Aorta (tissue), 5 donors: ENCODE measurements around the gene DYRK1B. TPM values are rescaled to one million over a fixed set of nuclear protein-coding genes. Genes with fewer than 3 reads are reported as not detected.
"Not testable (repeated sequence)": the region's sequence is repeated elsewhere in the genome, so short reads cannot be mapped to it uniquely, and the experiment has no call there.

ENCODE experiments used
- ATAC-seq: fragments of 200-7000 bp; cut with Tn5 transposase; one replicate; pipeline ENCODE4 v1.9.1; 2022; ENCODE audit warnings: moderate library complexity; ENCODE audit not compliant: low FRiP score
- DNase-seq, 2 donors: peaks; one replicate each; pipeline ENCODE4 v3.0.0-alpha.2; 2020
- H3K27ac ChIP-seq, 2 donors: one replicate each; pipeline ENCODE4 v1.5.1; 2013; ENCODE audit warnings: low read length in 2 of 2, mild to moderate bottlenecking in 2 of 2, moderate library complexity in 2 of 2, control low read depth in 1 of 2, inconsistent platforms in 1 of 2, low read depth in 1 of 2
- H3K27me3 ChIP-seq, 2 donors: one replicate each; pipeline ENCODE4 v1.6.1; 2013; ENCODE audit warnings: control low read depth in 1 of 2, low read length in 1 of 2, mild to moderate bottlenecking in 1 of 2, moderate library complexity in 1 of 2; ENCODE audit not compliant: insufficient read depth in 2 of 2, control insufficient read depth in 1 of 2
- H3K36me3 ChIP-seq, 2 donors: one replicate each; pipeline ENCODE4 v1.6.1; 2013; ENCODE audit warnings: control low read depth in 1 of 2, low read length in 1 of 2, mild to moderate bottlenecking in 1 of 2; ENCODE audit not compliant: insufficient read depth in 2 of 2, control insufficient read depth in 1 of 2
- H3K4me1 ChIP-seq, 2 donors: one replicate each; pipeline ENCODE4 v1.6.1; 2013; ENCODE audit warnings: low read length in 2 of 2, control low read depth in 1 of 2, mild to moderate bottlenecking in 1 of 2, moderate library complexity in 1 of 2; ENCODE audit not compliant: insufficient read depth in 2 of 2, control insufficient read depth in 1 of 2
- H3K4me3 ChIP-seq, 2 donors: one replicate each; pipeline ENCODE4 v1.5.1; 2013; ENCODE audit warnings: low read length in 2 of 2, control low read depth in 1 of 2, mild to moderate bottlenecking in 1 of 2
- H3K9me3 ChIP-seq: one replicate; pipeline ENCODE4 v1.6.1; 2013; ENCODE audit warnings: mild to moderate bottlenecking, low read length; ENCODE audit not compliant: control insufficient read depth
- WGBS, 2 donors: extraction: QIAGEN DNeasy Blood & Tissue Kit; methylation state at CpG; one replicate each; pipeline ENCODE4 v1.1.7; 2013; 5-methylcytosine and 5-hydroxymethylcytosine counted together
- intact Hi-C, 2 donors: fragments of 100-400 bp; cut with DNase I; formaldehyde crosslinking; loops; one replicate each; pipeline versions ENCODE4 v1.14.2 to v1.15.0; 2022
- long read RNA-seq, 2 donors: library from polyadenylated mRNA; unstranded; transcript quantifications; one replicate each; pipeline ENCODE4 v2.0.0, GENCODE V29; 2020 to 2021
- polyA plus RNA-seq, 2 donors: library from polyadenylated mRNA; stranded (reverse); fragments of 200-250 nt; gene quantifications; one replicate each; pipeline ENCODE4 v1.2.3, GENCODE V29; 2013
- total RNA-seq, 2 donors: library from RNA; stranded (reverse); fragmentation: NEBNext Ultra II Directional; extraction: Animal tissue kit (Norgen Biotek cat#: 25700); gene quantifications; one replicate each; pipeline ENCODE4 v1.2.1, GENCODE V29; 2021
- donor health status: healthy with polysubstance abuse.
- donor health status: Bipolar disorder and iron deficiency.
- donor health status: DM: no; HTN: no; CAD: no.
- donor health status: DM: no; HTN: no; CAD: no.
- donor health status: DM: yes; HTN: yes; CAD: no.

DYRK1B gene
- 10 to 100 TPM in 1 of 2 donors, 1 to 10 TPM in 1; 8.4 to 12.9 TPM for total RNA-seq
- polyA plus RNA-seq = 10 to 100 TPM in 1 of 2 donors, 1 to 10 TPM in 1; 4.3 to 17.5 TPM
- long read RNA-seq, donor 1, partial matches to known transcripts = 3 of 6 reads
- long read RNA-seq, donor 1, other reads (novel, unspliced or antisense) = 0 of 6 reads
- long read RNA-seq, donor 2, partial matches to known transcripts = 1 of 5 reads
- long read RNA-seq, donor 2, other reads (novel, unspliced or antisense) = 3 of 5 reads

DNA sequence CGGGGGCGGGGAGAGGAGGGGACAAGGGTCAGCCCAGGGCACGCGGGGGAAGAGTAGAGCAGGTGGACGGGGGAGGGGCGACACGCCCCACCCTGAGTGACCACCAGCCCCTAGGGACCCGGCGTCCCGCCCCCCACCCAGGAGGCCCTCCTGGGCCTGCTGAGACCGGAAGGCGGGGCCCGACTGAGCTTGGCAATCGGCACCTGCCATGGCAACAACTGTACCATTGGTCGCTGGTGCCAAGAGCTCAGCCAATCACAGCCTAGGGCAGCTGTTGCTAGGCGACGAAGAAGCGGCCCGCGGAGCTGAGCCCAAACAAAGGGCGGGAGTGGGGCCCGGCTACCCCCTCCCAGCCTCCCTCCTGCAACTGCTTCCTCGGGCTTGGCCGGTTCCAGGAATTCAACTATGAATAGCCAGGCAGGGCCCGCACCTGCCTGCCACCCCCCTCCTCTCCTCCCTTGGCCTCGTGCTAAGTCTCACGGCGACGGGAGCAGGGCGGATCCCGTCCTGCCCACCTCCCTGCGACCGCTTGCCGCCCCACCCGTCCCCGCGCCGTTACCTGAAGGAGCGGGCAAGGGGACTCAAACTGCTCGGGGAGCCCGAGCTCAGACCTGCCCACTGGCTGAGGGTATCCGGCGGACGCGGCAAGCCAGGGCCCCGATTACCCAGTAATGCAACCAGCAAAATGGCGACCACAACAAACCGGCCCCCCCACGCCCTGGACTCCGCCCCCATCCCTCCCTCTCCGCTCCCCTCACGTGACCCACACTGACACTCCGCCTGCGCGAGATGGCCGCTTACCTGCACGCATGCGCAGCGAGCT, at the start of gene DYRK1B:
DYRK1B (minus strand) TSS at position 699 of the 823 bp plus-strand sequence. CDS start 2,295 bp downstream, outside the sequence.
- DNase-seq = peak; percentile 99
- H3K36me3 ChIP-seq = peaks cover 2 to 6% of the 10 kb centered on the region in 2 donors

DNA sequence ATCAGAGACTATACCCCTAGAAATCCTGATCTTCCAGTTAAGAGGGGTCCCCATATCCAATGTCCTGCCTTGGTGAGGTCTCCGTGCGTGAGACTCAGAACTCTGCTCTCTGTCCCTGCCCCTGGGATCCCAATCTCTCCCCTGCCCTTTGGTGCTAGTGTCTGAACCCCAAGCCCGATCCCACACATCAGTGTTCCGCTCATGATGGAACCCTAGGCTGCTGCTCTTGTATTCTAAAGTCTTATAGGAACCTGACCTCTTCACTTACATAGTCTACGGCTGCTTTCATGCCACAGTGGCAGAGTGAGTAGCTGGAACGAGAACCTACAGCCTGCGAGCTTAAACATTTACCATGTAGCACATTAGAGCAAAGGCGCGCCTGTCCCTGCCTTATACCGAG, 48.7 kb upstream of the DYRK1B start:
- intact Hi-C loops, ATAC-seq, H3K36me3 ChIP-seq, H3K27me3 ChIP-seq, H3K9me3 ChIP-seq, H3K27ac ChIP-seq, H3K4me1 ChIP-seq, H3K4me3 ChIP-seq: not testable (repeated sequence)
- DNase-seq = peak in 1 of 2 donors; percentile 2
- 69 to 84% methylated on average over 4 to 7 of the region's 10 CpGs for WGBS, 2 donors

More for the DNA sequence above, at the start of gene DYRK1B:
- 0% methylated on average over 43 to 59 of the region's 59 CpGs for WGBS, 2 donors
- peak within 1 kb of the TSS; percentile 55 to 67 for H3K4me3 ChIP-seq
- no peaks in the 10 kb centered on the region for H3K27me3 ChIP-seq
- intact Hi-C loops = no loop called here
- H3K9me3 ChIP-seq = no peaks in the 10 kb centered on the region
- peaks cover 0 to 5% of the 10 kb centered on the region in 2 donors for H3K4me1 ChIP-seq
- peak within 1 kb of the TSS in 1 of 2 donors; percentile 45 for H3K27ac ChIP-seq
- ATAC-seq = peak; percentile 98

DNA sequence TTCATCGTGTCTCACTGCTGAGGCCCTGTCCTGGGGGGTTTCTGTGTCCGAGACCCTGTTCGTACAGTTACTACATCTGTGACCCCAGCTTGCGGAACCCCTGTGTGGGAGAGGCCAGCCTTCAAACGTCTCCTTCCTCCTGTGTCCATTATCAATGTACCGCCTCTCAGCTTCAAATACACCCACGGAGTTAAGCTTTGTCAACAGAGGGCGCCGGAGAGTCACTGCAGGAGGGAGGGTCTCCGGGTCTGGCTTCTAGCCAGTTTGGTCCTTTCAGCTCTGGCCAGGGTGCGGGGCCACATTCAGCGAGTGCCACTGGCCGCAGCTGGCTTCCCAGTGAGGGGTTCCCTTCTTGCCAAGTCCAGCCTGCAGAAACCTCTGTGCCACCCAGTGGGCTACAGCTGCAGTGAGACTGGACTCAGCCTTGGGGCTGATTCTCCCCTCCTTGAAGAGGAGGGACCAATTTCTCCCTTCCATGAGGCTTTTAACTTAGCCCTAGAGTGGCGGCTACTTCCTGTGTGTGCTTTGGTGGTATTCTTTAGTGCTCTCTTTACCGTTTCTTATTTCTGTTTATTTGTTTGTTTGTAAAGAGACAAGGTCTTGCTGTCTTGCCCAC, 47.6 kb upstream of the DYRK1B start:
- H3K4me3 ChIP-seq, H3K4me1 ChIP-seq, H3K27ac ChIP-seq, intact Hi-C loops, H3K36me3 ChIP-seq, ATAC-seq, H3K27me3 ChIP-seq, H3K9me3 ChIP-seq: not testable (repeated sequence)
- peak in 1 of 2 donors; percentile 45 for DNase-seq
- 8 to 17% methylated on average over 12 to 15 of the region's 15 CpGs for WGBS, 2 donors

DNA sequence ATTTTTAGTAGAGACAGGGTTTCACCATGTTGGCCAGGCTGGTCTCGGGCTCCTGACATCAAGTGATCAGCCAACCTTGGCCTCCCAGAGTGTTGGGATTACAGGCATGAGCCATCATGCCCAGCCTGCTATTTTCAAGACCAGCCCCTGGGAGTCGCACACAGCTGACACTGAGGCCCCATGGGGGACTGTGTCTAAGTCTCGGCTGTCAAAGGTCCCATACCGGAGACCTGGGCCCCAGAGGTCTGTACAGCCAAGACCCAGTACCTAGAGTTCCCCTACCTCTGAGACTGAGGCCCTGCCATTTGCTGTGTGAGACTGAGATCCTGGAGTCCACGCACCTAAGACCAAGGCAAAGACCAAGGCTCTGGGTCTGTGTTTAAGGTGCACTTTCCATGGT, 46.3 kb upstream of the DYRK1B start:
- H3K9me3 ChIP-seq, H3K27me3 ChIP-seq, ATAC-seq, H3K4me3 ChIP-seq, H3K36me3 ChIP-seq, intact Hi-C loops, H3K4me1 ChIP-seq, H3K27ac ChIP-seq: not testable (repeated sequence)
- peak in 1 of 2 donors; percentile 44 for DNase-seq
- WGBS, 2 donors = 77 to 80% methylated on average over 4 of the region's 5 CpGs

DNA sequence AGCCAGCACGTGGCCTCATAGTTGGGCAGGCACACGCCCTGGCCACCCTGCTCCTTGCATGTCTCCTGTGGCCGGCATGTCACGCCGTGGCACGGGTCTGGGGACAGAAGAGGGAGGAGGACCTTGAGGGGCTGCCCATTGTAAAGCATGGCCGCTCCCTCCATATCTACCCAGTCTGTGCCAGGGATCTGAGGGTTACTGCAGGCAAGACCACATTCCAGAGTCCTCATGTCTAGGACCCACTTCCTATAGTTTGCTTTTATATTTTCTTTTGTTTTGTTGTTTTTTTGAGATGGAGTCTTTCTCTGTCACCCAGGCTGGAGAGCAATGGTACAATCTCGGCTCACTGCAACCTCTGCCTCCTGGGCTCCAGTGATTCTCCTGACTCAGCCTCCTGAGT, 45.8 kb upstream of the DYRK1B start:
- H3K9me3 ChIP-seq, H3K4me1 ChIP-seq, H3K36me3 ChIP-seq, H3K4me3 ChIP-seq, H3K27me3 ChIP-seq, ATAC-seq, H3K27ac ChIP-seq: not testable (repeated sequence)
- intact Hi-C loops = loop anchor here in 1 of 2 donors (2.0 kb wide), 1 partner anchor 13 kb away; no protein-coding TSS in a partner anchor
- DNase-seq = peak in 1 of 2 donors; percentile 15
- 80 to 95% methylated on average over 1 to 2 of the region's 8 CpGs for WGBS, 2 donors

DNA sequence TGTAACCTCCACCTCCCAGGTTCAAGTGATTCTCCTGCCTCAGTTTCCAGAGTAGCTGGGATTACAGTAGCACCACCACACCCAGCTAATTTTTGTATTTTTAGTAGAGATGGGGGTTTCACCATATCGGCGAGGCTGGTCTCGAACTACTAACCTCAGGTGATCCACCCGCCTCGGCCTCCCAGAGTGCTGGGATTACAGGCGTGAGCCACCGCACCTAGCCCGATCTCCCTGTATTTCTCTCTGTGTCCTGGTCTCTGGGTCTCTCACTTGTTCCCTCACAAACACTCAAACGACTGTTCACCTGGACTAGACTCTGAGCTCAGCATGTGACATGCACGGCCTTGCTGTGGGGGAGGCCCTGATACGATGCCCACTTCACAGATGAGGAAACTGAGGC, 44.9 kb upstream of the DYRK1B start:
- not testable (repeated sequence) for H3K27me3 ChIP-seq, H3K4me3 ChIP-seq, H3K9me3 ChIP-seq, H3K27ac ChIP-seq, ATAC-seq, H3K36me3 ChIP-seq, H3K4me1 ChIP-seq
- peak in 1 of 2 donors; percentile 66 for DNase-seq
- 77 to 94% methylated on average over 10 to 11 of the region's 11 CpGs for WGBS, 2 donors
- intact Hi-C loops = loop anchor here in 1 of 2 donors (2.0 kb wide), 1 partner anchor 14 kb away; no protein-coding TSS in a partner anchor

DNA sequence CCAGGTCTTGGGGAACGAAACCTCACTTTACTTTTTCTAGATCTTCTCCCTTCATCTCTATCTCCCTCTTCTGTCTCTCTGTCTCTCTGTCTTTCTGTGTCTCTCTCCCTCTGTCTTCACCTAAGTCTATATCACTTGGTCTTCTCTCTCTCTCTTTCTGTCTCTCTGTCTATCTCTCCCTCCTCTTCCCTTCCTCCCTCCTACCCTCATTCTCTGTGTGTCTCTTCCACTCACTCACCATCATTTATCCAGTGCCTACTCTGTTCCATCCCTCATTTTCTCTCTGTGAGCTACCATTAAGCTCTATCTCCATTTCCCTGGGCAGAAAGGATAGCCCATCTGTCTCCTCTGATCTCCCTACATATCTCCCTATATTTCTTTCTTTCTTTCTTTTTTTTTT, 44.4 kb upstream of the DYRK1B start:
- ATAC-seq = no peak
- no peaks in the 10 kb centered on the region for H3K36me3 ChIP-seq
- no peaks in the 10 kb centered on the region for H3K9me3 ChIP-seq
- H3K4me3 ChIP-seq = no peak overlapping the region
- 71 to 86% methylated on average over 1 of the region's 1 CpG for WGBS, 2 donors
- intact Hi-C loops = loop anchor here in 1 of 2 donors (2.0 kb wide), 1 partner anchor 14 kb away; no protein-coding TSS in a partner anchor
- H3K27me3 ChIP-seq = no peaks in the 10 kb centered on the region
- no peaks in the 10 kb centered on the region for H3K4me1 ChIP-seq
- no peak overlapping the region for H3K27ac ChIP-seq
- no peak for DNase-seq

DNA sequence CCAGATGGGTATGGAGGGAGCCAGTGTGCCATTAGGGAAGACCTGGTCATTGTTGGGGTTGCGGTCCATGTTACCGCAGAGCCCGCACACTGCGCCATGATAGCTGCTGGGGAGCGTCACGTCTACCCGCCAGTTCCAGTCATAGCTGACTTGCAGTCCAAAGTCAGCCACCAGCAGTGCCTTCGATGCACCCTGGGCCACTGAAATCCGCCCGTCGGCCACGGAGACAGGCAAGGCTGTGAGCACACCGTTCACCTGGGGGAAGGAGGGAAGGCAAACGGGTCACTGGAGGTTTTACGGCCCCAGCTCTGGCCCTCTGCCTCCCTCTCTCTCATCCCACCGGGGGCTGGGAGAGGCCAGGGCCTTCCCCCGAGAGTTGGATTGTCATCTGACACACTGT, 44.0 kb upstream of the DYRK1B start:
- WGBS, 2 donors = 82 to 89% methylated on average over 13 to 15 of the region's 17 CpGs
- not testable (repeated sequence) for H3K36me3 ChIP-seq, ATAC-seq, H3K4me1 ChIP-seq, H3K9me3 ChIP-seq, H3K27me3 ChIP-seq, H3K27ac ChIP-seq, H3K4me3 ChIP-seq
- intact Hi-C loops = loop anchor here in 1 of 2 donors (2.0 kb wide), 1 partner anchor 15 kb away; no protein-coding TSS in a partner anchor
- DNase-seq = peak; percentile 63 to 82
